Heart left ventricle (tissue), 16 donors: Measurements from ENCODE around the gene ELMOD3. TPM values are rescaled to one million over a fixed set of nuclear protein-coding genes. Genes with fewer than 3 reads are reported as not detected.
A peak's percentile ranks its signal among the peaks of the same experiment; 100 is the strongest.
"Not testable (repeated sequence)": the region's sequence is repeated elsewhere in the genome, so short reads cannot be mapped to it uniquely, and the experiment has no call there.

Experiments used
- ATAC-seq, 4 donors: fragments of 200-7000 bp; cut with Tn5 transposase; one replicate each; pipeline ENCODE4 v1.9.1; 2020 to 2022; ENCODE audit warnings: moderate library complexity in 4 of 4, mild to moderate bottlenecking in 3 of 4, moderate number of reproducible peaks in 1 of 4
- DNase-seq, 5 donors: peaks; one replicate each; pipeline ENCODE4 v3.0.0-alpha.2; 2020
- H3K27ac ChIP-seq, 12 donors: fragments of 200-600 bp; sonication (generic) in 4 of 12; one replicate each; pipeline versions ENCODE4 v1.5.0 to v1.8.0; 2016 to 2022; ENCODE audit warnings: mild to moderate bottlenecking in 2 of 12
- H3K27me3 ChIP-seq, 9 donors: fragments of 200-600 bp; sonication (generic) in 2 of 9; one replicate each; pipeline versions ENCODE4 v1.5.1 to v1.8.0; 2016 to 2022; ENCODE audit warnings: mild to moderate bottlenecking in 3 of 9
- H3K36me3 ChIP-seq, 9 donors: fragments of 200-600 bp; sonication (generic) in 2 of 9; one replicate each; pipeline versions ENCODE4 v1.5.0 to v1.8.0; 2018 to 2022; ENCODE audit warnings: mild to moderate bottlenecking in 2 of 9
- H3K4me1 ChIP-seq, 12 donors: fragments of 200-600 bp; sonication (generic) in 4 of 12; one replicate each; pipeline versions ENCODE4 v1.5.0 to v1.8.0; 2016 to 2022; ENCODE audit warnings: mild to moderate bottlenecking in 3 of 12
- H3K4me3 ChIP-seq, 12 donors: fragments of 200-600 bp; sonication (generic) in 4 of 12; one replicate each; pipeline versions ENCODE4 v1.5.0 to v1.8.0; 2017 to 2022; ENCODE audit warnings: mild to moderate bottlenecking in 9 of 12, moderate library complexity in 4 of 12
- H3K9me3 ChIP-seq, 12 donors: fragments of 200-600 bp; sonication (generic) in 4 of 12; one replicate each; pipeline versions ENCODE4 v1.5.0 to v1.8.0; 2016 to 2022; ENCODE audit warnings: mild to moderate bottlenecking in 1 of 12
- POLR2A ChIP-seq, 2 donors: fragments of 450-650 bp; IDR thresholded peaks; one replicate each; pipeline ENCODE4 v1.6.1; 2017; ENCODE audit warnings: antibody characterized with exemption in 2 of 2, mild to moderate bottlenecking in 2 of 2, moderate library complexity in 2 of 2
- WGBS, 4 donors: extraction: QIAGEN DNeasy Blood & Tissue Kit in 2 of 4; methylation state at CpG; one replicate each; pipeline versions ENCODE4 v1.1.5 to v1.1.7; 2013 to 2018; 5-methylcytosine and 5-hydroxymethylcytosine counted together
- intact Hi-C, 10 donors: fragments of 100-400 bp; cut with DNase I; formaldehyde crosslinking; loops; one replicate each; pipeline versions ENCODE4 v1.11.1 to v1.14.2; 2022
- polyA plus RNA-seq, 2 donors: library from polyadenylated mRNA; stranded (reverse); fragments of 200-250 nt; gene quantifications; one replicate each; pipeline ENCODE4 v1.2.3, GENCODE V29; 2013
- total RNA-seq, 9 donors: library from RNA; depleted of rRNA in 2 of 9; stranded (reverse); fragments of >200 nt in 2 of 9; fragmentation: NEBNext Ultra II Directional in 3 of 9; extraction: Animal tissue kit (Norgen Biotek cat#: 25700) in 3 of 9; gene quantifications; one replicate each; pipeline versions ENCODE4 v1.1.0 to v1.2.4, GENCODE V29; 2016 to 2023
- TF ChIP-seq, protein P1 (sequence below), 12 donors: fragments of 200-600 bp; sonication (generic) in 4 of 12; IDR thresholded peaks; one replicate each; pipeline versions ENCODE4 v1.5.0 to v1.8.0; 2018 to 2022; ENCODE audit warnings: antibody characterized with exemption in 12 of 12, mild to moderate bottlenecking in 5 of 12
- donor health status: ischemic (EF 13 %, LVEDD 7.1; RV severe dilation, severe dysfunction).
- donor health status: healthy with polysubstance abuse.
- donor health status: DM: no; HTN: yes; CAD: no.
- donor health status: DM: no; HTN: no; CAD: no.
- donor health status: ischemic (EF 25% LVEDD 6.9; RV normal size, moderate dysfunction).
- donor health status: ischemic (EF 25% LVEDD 5.7; RV mildly dilated, moderate dysfunction).
- donor health status: healthy.
- donor health status: DM: yes; HTN: yes; CAD: no.
- donor health status: ischemic (EF 35%, LVEDD 5.7; RV mildly dilated, moderate dysfunction).
- donor health status: nonischemic (EF 11% LVEDD 7.7; RV severe dilation, severe dysfunction).
- donor health status: DM: yes; HTN: yes; CAD: no.
- donor health status: PGD.
- donor health status: ischemic (EF 29% LVEDD 5.4; RV normal size, mild dysfunction).
- donor health status: nonischemic (EF 23%, LVEDD 6.1; RV moderate dilation, normal function).

The ELMOD3 gene
- total and polyA plus RNA-seq, 11 donors = 6.0 to 18.0 (median 10.2) TPM

DNA sequence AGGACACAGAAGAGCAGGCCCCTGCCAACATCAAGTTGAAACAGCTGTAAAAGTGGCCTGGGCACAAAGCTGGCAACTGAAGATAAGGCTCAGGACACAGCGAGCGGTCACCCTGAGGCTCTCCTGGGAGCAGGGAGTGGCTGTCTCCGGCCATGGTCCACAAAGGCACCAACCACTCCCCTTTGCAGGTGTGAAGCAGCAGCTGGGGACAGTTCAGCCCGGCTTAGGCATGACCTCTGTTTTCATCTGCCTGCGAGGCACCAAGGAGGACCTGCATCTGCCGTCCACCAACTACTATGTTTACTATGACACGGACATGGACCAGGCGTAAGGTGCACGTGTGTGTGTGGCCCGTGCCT, 39.7 kb upstream of the ELMOD3 start:
- Histone ChIP-seq H3K36me3 (peaks cover 0 to 57% (median 43%) of the 10 kb centered on the region in 9 donors), H3K4me1 (peaks cover 0 to 23% (median 6%) of the 10 kb centered on the region in 12 donors), H3K27ac (no peak overlapping the region), H3K9me3 (no peaks in the 10 kb centered on the region), H3K4me3 (no peak overlapping the region), H3K27me3 (no peaks in the 10 kb centered on the region)
- ATAC-seq (peak in 3 of 4 donors; percentile 22 to 43 (median 30)), DNase-seq (no peak)
- no peak for TF ChIP-seq POLR2A (IDR thresholded peaks at IDR 0.05)
- TF ChIP-seq, protein P1, sequence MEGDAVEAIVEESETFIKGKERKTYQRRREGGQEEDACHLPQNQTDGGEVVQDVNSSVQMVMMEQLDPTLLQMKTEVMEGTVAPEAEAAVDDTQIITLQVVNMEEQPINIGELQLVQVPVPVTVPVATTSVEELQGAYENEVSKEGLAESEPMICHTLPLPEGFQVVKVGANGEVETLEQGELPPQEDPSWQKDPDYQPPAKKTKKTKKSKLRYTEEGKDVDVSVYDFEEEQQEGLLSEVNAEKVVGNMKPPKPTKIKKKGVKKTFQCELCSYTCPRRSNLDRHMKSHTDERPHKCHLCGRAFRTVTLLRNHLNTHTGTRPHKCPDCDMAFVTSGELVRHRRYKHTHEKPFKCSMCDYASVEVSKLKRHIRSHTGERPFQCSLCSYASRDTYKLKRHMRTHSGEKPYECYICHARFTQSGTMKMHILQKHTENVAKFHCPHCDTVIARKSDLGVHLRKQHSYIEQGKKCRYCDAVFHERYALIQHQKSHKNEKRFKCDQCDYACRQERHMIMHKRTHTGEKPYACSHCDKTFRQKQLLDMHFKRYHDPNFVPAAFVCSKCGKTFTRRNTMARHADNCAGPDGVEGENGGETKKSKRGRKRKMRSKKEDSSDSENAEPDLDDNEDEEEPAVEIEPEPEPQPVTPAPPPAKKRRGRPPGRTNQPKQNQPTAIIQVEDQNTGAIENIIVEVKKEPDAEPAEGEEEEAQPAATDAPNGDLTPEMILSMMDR (IDR thresholded peaks at IDR 0.05) = no peak
- 78 to 88% (median 85%) methylated on average over 7 to 10 of the region's 10 CpGs for WGBS, 4 donors
- intact Hi-C loops = loop anchor here in 2 of 10 donors (1.0 to 2.0 kb wide), 2 partner anchors 28 kb away; no protein-coding TSS in a partner anchor

DNA sequence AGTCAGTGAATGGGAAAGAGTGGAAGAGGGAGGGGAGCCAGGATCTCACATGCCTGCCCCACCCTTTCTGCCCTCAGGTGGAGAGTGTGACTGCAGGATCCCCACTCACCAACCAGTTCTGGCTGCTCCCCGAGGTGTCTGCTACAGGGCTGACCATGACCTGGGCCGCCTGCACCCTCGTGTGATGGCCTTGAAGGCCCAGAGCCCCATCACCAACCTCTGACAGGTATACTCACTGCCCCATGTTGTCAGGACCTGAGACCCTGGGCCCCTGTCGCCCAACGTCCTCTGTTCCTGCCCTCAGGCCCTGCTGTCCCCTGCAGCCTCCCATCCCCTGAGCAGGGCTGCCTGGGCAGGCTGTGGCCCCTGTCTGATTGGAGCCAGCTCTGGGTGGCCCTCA, 38.6 kb upstream of the ELMOD3 start:
- WGBS, 4 donors = 75 to 78% methylated on average over 5 of the region's 5 CpGs; no CpG with 5 or more reads in 2 of the 4 donors
- peaks cover 0 to 65% (median 48%) of the 10 kb centered on the region in 9 donors for H3K36me3 ChIP-seq
- H3K9me3 ChIP-seq, DNase-seq, H3K27me3 ChIP-seq, H3K4me3 ChIP-seq, H3K27ac ChIP-seq, ATAC-seq: not testable (repeated sequence)
- intact Hi-C loops = loop anchor here in 2 of 10 donors (1.0 to 2.0 kb wide), 2 partner anchors 27 kb away; no protein-coding TSS in a partner anchor
- peaks cover 0 to 30% (median 6%) of the 10 kb centered on the region in 12 donors for H3K4me1 ChIP-seq

GRCh38 chr2:85318222-85319074, 36.1 kb upstream of the ELMOD3 start:
- intact Hi-C loops = loop anchor here in 1 of 10 donors (2.0 kb wide), 1 partner anchor 24 kb away; no protein-coding TSS in a partner anchor
- TF ChIP-seq POLR2A (IDR thresholded peaks at IDR 0.05) = no peak
- TF ChIP-seq, protein P1 (IDR thresholded peaks at IDR 0.05) = no peak
- peak in 2 of 4 donors; percentile 31 to 45 for ATAC-seq
- Histone ChIP-seq H3K27ac (peak overlapping the region in 1 of 12 donors; percentile 48), H3K4me3 (no peak overlapping the region), H3K9me3 (no peaks in the 10 kb centered on the region), H3K36me3 (peaks cover 0 to 91% (median 74%) of the 10 kb centered on the region in 9 donors), H3K27me3 (no peaks in the 10 kb centered on the region), H3K4me1 (peaks cover 0 to 56% (median 13%) of the 10 kb centered on the region in 12 donors)
- WGBS, 4 donors = 65 to 80% (median 72%) methylated on average over 11 of the region's 11 CpGs
- no peak for DNase-seq

- intact Hi-C loops = loop anchor here in 1 of 10 donors (2.0 kb wide), 1 partner anchor 23 kb away; no protein-coding TSS in a partner anchor
- no peak overlapping the region for H3K27ac ChIP-seq
- no peak for TF ChIP-seq POLR2A (IDR thresholded peaks at IDR 0.05)
- TF ChIP-seq, protein P1 (IDR thresholded peaks at IDR 0.05) = no peak
- peaks cover 0 to 69% (median 24%) of the 10 kb centered on the region in 12 donors for H3K4me1 ChIP-seq
- ATAC-seq (no peak), DNase-seq (no peak)
- H3K27me3 ChIP-seq = no peaks in the 10 kb centered on the region
- H3K36me3 ChIP-seq = peaks cover 0 to 99% (median 83%) of the 10 kb centered on the region in 9 donors
- H3K4me3 ChIP-seq = no peak overlapping the region
- 91 to 96% (median 95%) methylated on average over 4 of the region's 4 CpGs for WGBS, 4 donors
- H3K9me3 ChIP-seq = no peaks in the 10 kb centered on the region
Observed at GRCh38 chr2:85319796-85320195, 34.8 kb upstream of the ELMOD3 start.
